Esophagus mucosa (tissue), 1 donor: ENCODE data around the gene RCN1. TPM values are rescaled to one million over a fixed set of nuclear protein-coding genes. Genes with fewer than 3 reads are reported as not detected.
"Not testable (repeated sequence)": the region's sequence is repeated elsewhere in the genome, so short reads cannot be mapped to it uniquely, and the experiment has no call there.

Experiments used
- ATAC-seq: fragments of 200-7000 bp; cut with Tn5 transposase; one replicate; pipeline ENCODE4 v1.9.1; 2020
- total RNA-seq: library from RNA; stranded (reverse); gene quantifications from one replicate; pipeline ENCODE4 v1.2.4, GENCODE V29; 2023
- donor health status: DM: yes; HTN: yes; CAD: no.

Gene RCN1
- total RNA-seq, 1 donor from 2014 or later, result 21.6 TPM

- no peak for ATAC-seq
Observed at GRCh38 chr11:32113920-32114203, 23.0 kb downstream of the RCN1 start.

- no peak for ATAC-seq
Observed at GRCh38 chr11:32115446-32115845, 24.6 kb downstream of the RCN1 start.

GRCh38 chr11:32116668-32117067, 25.8 kb downstream of the RCN1 start:
- no peak for ATAC-seq

GRCh38 chr11:32118025-32118974, 27.4 kb downstream of the RCN1 start:
- ATAC-seq, result no peak

GRCh38 chr11:32119139-32119538, 28.3 kb downstream of the RCN1 start:
- not testable (repeated sequence) for ATAC-seq

GRCh38 chr11:32121012-32121411, 30.1 kb downstream of the RCN1 start:
- ATAC-seq, result no peak

- ATAC-seq, result no peak
Observed at GRCh38 chr11:32122200-32122599, 31.3 kb downstream of the RCN1 start.

GRCh38 chr11:32131321-32131720, 40.4 kb downstream of the RCN1 start:
- ATAC-seq, result no peak

- no peak for ATAC-seq
Observed at GRCh38 chr11:32136657-32137056, 45.8 kb downstream of the RCN1 start.

GRCh38 chr11:32137263-32137662, 46.4 kb downstream of the RCN1 start:
- ATAC-seq, result no peak

GRCh38 chr11:32137869-32138268, 47.0 kb downstream of the RCN1 start:
- ATAC-seq, result no peak

GRCh38 chr11:32138902-32139301, 48.0 kb downstream of the RCN1 start:
- no peak for ATAC-seq

- no peak for ATAC-seq
Observed at GRCh38 chr11:32139896-32140520, 49.1 kb downstream of the RCN1 start.

- ATAC-seq, result no peak
Observed at GRCh38 chr11:32141745-32142546, 51.1 kb downstream of the RCN1 start.

GRCh38 chr11:32143378-32143777, 52.5 kb downstream of the RCN1 start:
- ATAC-seq, result no peak

- ATAC-seq, result no peak
Observed at GRCh38 chr11:32145282-32145681, 54.4 kb downstream of the RCN1 start.

GRCh38 chr11:32148895-32149294, 58.0 kb downstream of the RCN1 start:
- no peak for ATAC-seq

- ATAC-seq, result no peak
Observed at GRCh38 chr11:32149748-32150147, 58.9 kb downstream of the RCN1 start.

- ATAC-seq, result no peak
Observed at GRCh38 chr11:32151027-32151426, 60.2 kb downstream of the RCN1 start.

GRCh38 chr11:32152216-32152615, 61.3 kb downstream of the RCN1 start:
- ATAC-seq, result no peak

- no peak for ATAC-seq
Observed at GRCh38 chr11:32152821-32153220, 61.9 kb downstream of the RCN1 start.

- ATAC-seq, result no peak
Observed at GRCh38 chr11:32153747-32154146, 62.9 kb downstream of the RCN1 start.

GRCh38 chr11:32154275-32154674, 63.4 kb downstream of the RCN1 start:
- no peak for ATAC-seq
